Measurements from ENCODE around the gene VAV3. TPM values are rescaled to one million over a fixed set of nuclear protein-coding genes. Genes with fewer than 3 reads are reported as not detected.

The VAV3 gene
- total and polyA plus RNA-seq, 2 donors (not counting 1 experiment from before 2014, with no cell fraction given) = not detected

- no peak overlapping the region for H2AFZ ChIP-seq (ENCODE audit: low read length)
- no peaks in the 10 kb centered on the region for H3K79me2 ChIP-seq (ENCODE audit: control insufficient read depth, insufficient read depth, low read length)
- no peak overlapping the region for H3K27ac ChIP-seq (ENCODE audit: insufficient read depth, low read length)
- H3K9me3 ChIP-seq (ENCODE audit: control insufficient read depth, insufficient read depth, low read depth, low read length) = no peaks in the 10 kb centered on the region
- no peaks in the 10 kb centered on the region for H3K4me1 ChIP-seq (ENCODE audit: control insufficient read depth, extremely low read depth, insufficient read depth, low read length)
- H3K4me2 ChIP-seq (ENCODE audit: extremely low read depth, insufficient read depth, low read length) = no peak overlapping the region
- TF ChIP-seq CTCF (conservative IDR thresholded peaks at IDR 0.05 in 1 of 2, IDR thresholded peaks at IDR 0.05 in 1 of 2; ENCODE audit: low read depth in 1 of 2, low read length in 2 of 2) = no peak
- no peak for DNase-seq (ENCODE audit: low read depth in 2 of 2)
- no peak overlapping the region for H3K9ac ChIP-seq (ENCODE audit: insufficient read depth, low read length)
- H3K36me3 ChIP-seq (ENCODE audit: control insufficient read depth, insufficient read depth, low read length) = no peaks in the 10 kb centered on the region
- no peaks in the 10 kb centered on the region for H4K20me1 ChIP-seq (ENCODE audit: control insufficient read depth, extremely low read depth, insufficient read depth, low read length)
- H3K27me3 ChIP-seq (ENCODE audit: control insufficient read depth, insufficient read depth, low read length) = no peaks in the 10 kb centered on the region
- H3K4me3 ChIP-seq (replicated peaks in 1 of 4; ENCODE audit: control extremely low read depth in 1 of 4, insufficient read depth in 1 of 4, low read depth in 3 of 4, low read length in 4 of 4) = no peak overlapping the region
Observed at GRCh38 chr1:107590087-107590486, 374.9 kb downstream of the VAV3 start.

- H3K27ac ChIP-seq (ENCODE audit: insufficient read depth, low read length) = no peak overlapping the region
- no peaks in the 10 kb centered on the region for H3K36me3 ChIP-seq (ENCODE audit: control insufficient read depth, insufficient read depth, low read length)
- H3K9me3 ChIP-seq (ENCODE audit: control insufficient read depth, insufficient read depth, low read depth, low read length) = no peaks in the 10 kb centered on the region
- no peaks in the 10 kb centered on the region for H3K79me2 ChIP-seq (ENCODE audit: control insufficient read depth, insufficient read depth, low read length)
- no peaks in the 10 kb centered on the region for H3K4me1 ChIP-seq (ENCODE audit: control insufficient read depth, extremely low read depth, insufficient read depth, low read length)
- no peaks in the 10 kb centered on the region for H4K20me1 ChIP-seq (ENCODE audit: control insufficient read depth, extremely low read depth, insufficient read depth, low read length)
- no peak overlapping the region for H3K9ac ChIP-seq (ENCODE audit: insufficient read depth, low read length)
- H3K4me2 ChIP-seq (ENCODE audit: extremely low read depth, insufficient read depth, low read length) = no peak overlapping the region
- no peak for DNase-seq (ENCODE audit: low read depth in 2 of 2)
- H2AFZ ChIP-seq (ENCODE audit: low read length) = no peak overlapping the region
- H3K27me3 ChIP-seq (ENCODE audit: control insufficient read depth, insufficient read depth, low read length) = no peaks in the 10 kb centered on the region
- TF ChIP-seq EZH2 (IDR thresholded peaks at IDR 0.05; ENCODE audit: low read length, missing control alignments) (no peak), CTCF (conservative IDR thresholded peaks at IDR 0.05 in 1 of 2, IDR thresholded peaks at IDR 0.05 in 1 of 2; ENCODE audit: low read depth in 1 of 2, low read length in 2 of 2) (no peak)
- H3K4me3 ChIP-seq (replicated peaks in 1 of 4; ENCODE audit: control extremely low read depth in 1 of 4, insufficient read depth in 1 of 4, low read depth in 3 of 4, low read length in 4 of 4) = no peak overlapping the region
Observed at GRCh38 chr1:107588321-107588720, 376.7 kb downstream of the VAV3 start.

GRCh38 chr1:107575226-107575625, 389.8 kb downstream of the VAV3 start:
- Histone ChIP-seq H4K20me1 (ENCODE audit: control insufficient read depth, extremely low read depth, insufficient read depth, low read length) (no peaks in the 10 kb centered on the region), H3K9me3 (ENCODE audit: control insufficient read depth, insufficient read depth, low read depth, low read length) (no peaks in the 10 kb centered on the region)

More at GRCh38 chr1:107575226-107575625, 389.8 kb downstream of the VAV3 start:
- TF ChIP-seq EZH2 (IDR thresholded peaks at IDR 0.05; ENCODE audit: low read length, missing control alignments) (no peak), CTCF (conservative IDR thresholded peaks at IDR 0.05 in 1 of 2, IDR thresholded peaks at IDR 0.05 in 1 of 2; ENCODE audit: low read depth in 1 of 2, low read length in 2 of 2) (no peak)
- H2AFZ ChIP-seq (ENCODE audit: low read length) = no peak overlapping the region
- H3K4me2 ChIP-seq (ENCODE audit: extremely low read depth, insufficient read depth, low read length) = no peak overlapping the region
- H3K27ac ChIP-seq (ENCODE audit: insufficient read depth, low read length) = no peak overlapping the region
- H3K79me2 ChIP-seq (ENCODE audit: control insufficient read depth, insufficient read depth, low read length) = no peaks in the 10 kb centered on the region
- H3K9ac ChIP-seq (ENCODE audit: insufficient read depth, low read length) = no peak overlapping the region
- H3K4me3 ChIP-seq (replicated peaks in 1 of 4; ENCODE audit: control extremely low read depth in 1 of 4, insufficient read depth in 1 of 4, low read depth in 3 of 4, low read length in 4 of 4) = no peak overlapping the region
- no peaks in the 10 kb centered on the region for H3K4me1 ChIP-seq (ENCODE audit: control insufficient read depth, extremely low read depth, insufficient read depth, low read length)
- no peaks in the 10 kb centered on the region for H3K27me3 ChIP-seq (ENCODE audit: control insufficient read depth, insufficient read depth, low read length)
- no peak for DNase-seq (ENCODE audit: low read depth in 2 of 2)
- no peaks in the 10 kb centered on the region for H3K36me3 ChIP-seq (ENCODE audit: control insufficient read depth, insufficient read depth, low read length)

All from fibroblast of lung (primary cell).